ENCODE results near the gene YTHDF1. TPM values are rescaled to one million over a fixed set of nuclear protein-coding genes. Genes with fewer than 3 reads are reported as not detected.

YTHDF1 gene
- 14.9 and 22.2 TPM in 2 replicates for total RNA-seq

DNA sequence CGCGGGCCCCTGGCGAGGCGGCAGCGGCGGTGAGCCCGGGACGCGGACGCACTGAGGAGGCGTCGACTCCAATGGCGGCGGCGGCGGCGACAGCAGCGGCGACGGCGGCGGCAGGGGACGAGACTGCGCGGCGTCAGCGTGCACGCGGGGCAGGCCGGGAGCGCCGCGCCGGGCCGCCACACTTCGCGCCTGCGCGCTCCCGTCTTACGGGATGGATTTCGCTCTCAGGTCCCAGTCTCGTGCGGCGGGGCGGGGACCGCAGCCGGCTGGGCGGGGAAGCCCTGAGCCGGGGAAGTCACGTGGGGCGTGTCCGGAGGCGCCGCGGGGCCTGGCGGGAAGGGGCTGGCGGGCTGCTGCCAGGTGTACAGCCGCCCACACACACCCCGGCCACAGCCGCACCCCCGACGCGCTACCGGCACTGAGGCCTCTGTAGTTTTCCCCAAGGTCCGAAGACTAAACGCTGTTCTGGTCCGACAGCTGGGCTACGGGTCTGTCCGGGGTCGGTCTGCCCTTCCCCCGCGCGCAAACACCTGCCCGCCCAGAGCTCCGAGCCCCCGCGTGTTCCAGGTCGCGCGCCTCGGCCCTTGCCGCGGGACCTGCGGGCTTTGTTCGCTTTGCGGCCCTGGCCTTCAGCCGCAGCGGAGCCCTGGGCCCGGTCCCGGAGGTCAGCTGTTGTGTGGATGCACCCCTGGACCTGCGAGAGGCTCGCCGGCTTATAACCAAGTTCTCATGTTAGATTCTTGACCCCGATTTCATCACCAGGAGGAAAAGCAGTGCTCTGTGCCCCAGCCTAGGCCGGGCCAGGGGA is at the start of gene YTHDF1:
Gene YTHDF1 (minus strand): TSS at position 91 of the 808 bp plus-strand sequence. CDS start 239 bp downstream, outside the sequence.

DNA sequence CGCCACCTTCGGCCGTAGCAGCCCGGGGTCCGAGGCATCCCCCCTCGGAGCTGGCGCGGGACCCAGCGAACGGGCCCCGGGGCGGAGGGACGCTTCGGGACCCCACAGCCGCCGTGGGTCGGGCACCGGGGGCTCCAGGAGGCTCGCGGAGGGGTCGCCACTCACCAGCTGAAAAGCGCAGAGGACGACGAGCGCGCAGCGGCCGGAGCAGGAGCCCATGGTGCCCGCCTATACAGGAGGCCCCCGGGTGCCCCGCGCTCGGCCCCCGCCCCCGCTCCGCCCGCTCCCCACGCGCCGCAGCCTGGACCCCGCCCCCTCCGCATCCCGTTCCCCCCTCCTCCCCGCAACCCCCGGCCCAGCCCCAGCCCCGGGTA is 38.3 kb upstream of the YTHDF1 start, which contains the start of gene NKAIN4:
Gene NKAIN4 (minus strand): TSS at position 232 of the 374 bp plus-strand sequence. CDS start 13 bp downstream, at position 219.

DNA sequence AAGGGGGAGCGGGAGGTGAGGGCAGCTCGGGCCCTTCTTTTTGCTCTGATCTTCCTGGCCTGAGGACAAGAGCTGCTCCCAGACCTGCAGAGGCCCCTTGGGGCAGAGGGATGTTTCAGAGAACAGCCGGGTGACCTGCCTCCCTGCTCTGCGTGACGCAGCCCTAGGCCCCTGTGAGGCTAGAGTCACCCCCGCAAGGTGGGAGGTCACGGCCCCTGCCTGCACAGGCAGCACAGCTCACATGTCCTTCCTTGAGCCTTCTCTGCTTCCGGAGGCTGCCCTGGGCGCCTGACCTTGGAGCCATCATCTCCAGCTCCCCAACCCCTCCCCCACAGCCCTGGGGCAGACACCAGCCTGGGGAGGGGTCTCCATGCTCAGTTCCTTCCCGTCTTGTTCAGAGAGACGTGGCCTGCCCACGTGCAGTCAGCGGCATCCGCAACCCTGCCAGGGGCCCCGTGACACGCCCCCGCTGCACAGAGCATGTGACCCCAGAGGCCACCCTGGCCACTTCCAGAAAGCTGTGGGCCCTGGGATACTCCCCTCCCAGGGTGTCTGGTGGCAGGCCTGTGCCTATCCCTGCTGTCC is 19.6 kb upstream of the YTHDF1 start, which contains the start of gene BIRC7:
Gene BIRC7 (plus strand): TSS at position 507 of the 585 bp plus-strand sequence. CDS start 192 bp downstream, outside the sequence.

Other genes starting within 250 kb of the YTHDF1 start
- not detected in 2 replicates for gene BHLHE23, start 209.2 kb downstream of the YTHDF1 start, total RNA-seq
- gene BIRC7, start 19.8 kb upstream of the YTHDF1 start, total RNA-seq, result under 0.01 and 0.28 TPM in 2 replicates
- gene NKAIN4, start 38.3 kb upstream of the YTHDF1 start, total RNA-seq, result 0.19 TPM in 1 of 2 replicates, not detected in the other
- 71.6 and 77.8 TPM in 2 replicates for gene ARFGAP1, start 56.7 kb upstream of the YTHDF1 start, total RNA-seq
- gene COL20A1, start 77.1 kb upstream of the YTHDF1 start, total RNA-seq, result under 0.01 TPM in 1 of 2 replicates, not detected in the other
- gene CHRNA4, start 145.2 kb upstream of the YTHDF1 start, total RNA-seq, result not detected in 2 replicates

Data from regular cardiac myocyte (primary cell).